Measurements from ENCODE around the gene JUP.
"Not testable (repeated sequence)": the region's sequence is repeated elsewhere in the genome, so short reads cannot be mapped to it uniquely, and the experiment has no call there.

DNA sequence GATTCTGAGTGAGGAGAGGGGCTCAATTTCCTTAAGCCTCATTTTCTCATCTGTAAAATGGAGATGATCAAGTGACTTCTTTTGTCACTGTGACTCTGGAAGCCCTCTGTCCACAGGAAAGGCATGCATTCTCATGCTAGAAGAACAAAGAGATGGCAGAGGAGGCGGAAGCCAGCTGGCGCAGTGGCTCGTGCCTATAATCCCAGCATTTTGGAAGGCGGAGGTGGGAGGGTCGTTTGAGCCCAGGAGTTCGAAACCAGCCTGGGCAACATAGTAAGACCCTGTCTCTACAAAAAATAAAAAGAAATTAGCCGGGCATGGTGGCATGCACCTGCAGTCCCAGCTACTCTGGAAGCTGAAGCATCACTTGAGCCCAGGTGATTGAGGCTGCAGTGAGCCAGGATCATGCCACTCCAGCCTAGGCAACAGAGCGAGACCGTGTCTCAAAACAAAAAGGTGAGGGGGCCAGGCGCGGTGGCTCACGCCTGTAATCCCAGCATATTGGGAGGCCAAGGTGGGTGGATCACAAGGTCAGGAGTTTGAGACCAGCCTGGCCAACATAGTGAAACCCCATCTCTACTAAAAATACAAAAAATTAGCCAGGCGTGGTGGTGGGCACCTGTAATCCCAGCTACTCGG, 10.1 kb downstream of the JUP start:
- TF ChIP-seq EZH2 (IDR thresholded peaks at IDR 0.05; ENCODE audit: borderline replicate concordance); EZH2phosphoT487 (IDR thresholded peaks at IDR 0.05; ENCODE audit: low read depth, severe bottlenecking, unreplicated experiment): not testable (repeated sequence)
- TF ChIP-seq, protein P1, sequence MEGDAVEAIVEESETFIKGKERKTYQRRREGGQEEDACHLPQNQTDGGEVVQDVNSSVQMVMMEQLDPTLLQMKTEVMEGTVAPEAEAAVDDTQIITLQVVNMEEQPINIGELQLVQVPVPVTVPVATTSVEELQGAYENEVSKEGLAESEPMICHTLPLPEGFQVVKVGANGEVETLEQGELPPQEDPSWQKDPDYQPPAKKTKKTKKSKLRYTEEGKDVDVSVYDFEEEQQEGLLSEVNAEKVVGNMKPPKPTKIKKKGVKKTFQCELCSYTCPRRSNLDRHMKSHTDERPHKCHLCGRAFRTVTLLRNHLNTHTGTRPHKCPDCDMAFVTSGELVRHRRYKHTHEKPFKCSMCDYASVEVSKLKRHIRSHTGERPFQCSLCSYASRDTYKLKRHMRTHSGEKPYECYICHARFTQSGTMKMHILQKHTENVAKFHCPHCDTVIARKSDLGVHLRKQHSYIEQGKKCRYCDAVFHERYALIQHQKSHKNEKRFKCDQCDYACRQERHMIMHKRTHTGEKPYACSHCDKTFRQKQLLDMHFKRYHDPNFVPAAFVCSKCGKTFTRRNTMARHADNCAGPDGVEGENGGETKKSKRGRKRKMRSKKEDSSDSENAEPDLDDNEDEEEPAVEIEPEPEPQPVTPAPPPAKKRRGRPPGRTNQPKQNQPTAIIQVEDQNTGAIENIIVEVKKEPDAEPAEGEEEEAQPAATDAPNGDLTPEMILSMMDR (IDR thresholded peaks at IDR 0.05; ENCODE audit: poor library complexity): not testable (repeated sequence)

Measured in hepatocyte (in vitro differentiated cells).